Panc1 (cell line): ENCODE results near the gene PIGW. TPM values are rescaled to one million over a fixed set of nuclear protein-coding genes. Genes with fewer than 3 reads are reported as not detected.

Experiments
- ATAC-seq: fragments of 200-7000 bp; cut with Tn5 transposase; 2 replicates; pipeline ENCODE4 v1.9.1; 2020; ENCODE audit warnings: mild to moderate bottlenecking, moderate library complexity
- BruUV-seq: library from RNA; stranded (reverse); fragments of 400-500 nt; replicated peaks from 2 replicates; lab custom pipeline; 2021; lab: Mats Ljungman, UMichigan
- CTCF ChIA-PET: fragments of 300-600 bp; sonication (Branson Sonifier 250); formaldehyde crosslinking; loops from one replicate; lab custom pipeline; 2022; ENCODE audit warnings: antibody characterized with exemption; lab: Charles Lee
- POLR2A ChIA-PET: fragments of 300-600 bp; sonication (Branson Sonifier 250); formaldehyde crosslinking; loops from one replicate; lab custom pipeline; 2022; ENCODE audit warnings: antibody characterized with exemption; lab: Charles Lee
- DNase-seq: peaks from one replicate; pipeline ENCODE4 v3.0.0-alpha.2; 2010; ENCODE audit warnings: low read depth, low spot score
- H3K27ac ChIP-seq: 2 replicates; pipeline ENCODE4 v1.5.1; 2011; ENCODE audit warnings: mild to moderate bottlenecking, low read length, inconsistent platforms
- H3K27me3 ChIP-seq: fragments of 200-500 bp; sonication (Bioruptor generic); 2 replicates; pipeline ENCODE4 v1.6.0; 2014; ENCODE audit warnings: low read length, inconsistent platforms; ENCODE audit not compliant: control insufficient read depth, insufficient read depth
- H3K36me3 ChIP-seq: fragments of 200-500 bp; sonication (Bioruptor generic); 2 replicates; pipeline ENCODE4 v1.5.1; 2014; ENCODE audit warnings: inconsistent platforms, mild to moderate bottlenecking, low read length, moderate library complexity; ENCODE audit not compliant: control insufficient read depth, insufficient read depth
- H3K4me1 ChIP-seq: 2 replicates; pipeline ENCODE4 v1.5.1; 2011; ENCODE audit warnings: inconsistent platforms, mild to moderate bottlenecking, low read length, moderate library complexity; ENCODE audit not compliant: control insufficient read depth, insufficient read depth
- H3K4me3 ChIP-seq, 2 experiments: 2 replicates each; pipeline ENCODE4 v1.5.1; 2011 to 2012; ENCODE audit warnings: low read depth in 2 of 2, low read length in 2 of 2, mild to moderate bottlenecking in 2 of 2, inconsistent platforms in 1 of 2, moderate library complexity in 1 of 2
- H3K9me3 ChIP-seq: fragments of 200-500 bp; sonication (Bioruptor generic); 2 replicates; pipeline ENCODE4 v1.5.1; 2014; ENCODE audit warnings: low read depth, mild to moderate bottlenecking, inconsistent platforms, low read length, moderate library complexity; ENCODE audit not compliant: control insufficient read depth, insufficient read depth
- POLR2AphosphoS5 ChIP-seq: IDR thresholded peaks from 2 replicates; pipeline ENCODE4 v1.6.1; 2012; ENCODE audit warnings: mild to moderate bottlenecking, low read depth, low read length, moderate library complexity
- SIN3A ChIP-seq: IDR thresholded peaks from 2 replicates; pipeline ENCODE4 v1.6.1; 2012; ENCODE audit warnings: low read depth, mild to moderate bottlenecking, low read length, moderate library complexity, borderline replicate concordance; ENCODE audit not compliant: insufficient read depth
- TCF7L2 ChIP-seq: IDR thresholded peaks from 2 replicates; pipeline ENCODE4 v1.6.1; 2011; ENCODE audit warnings: mild to moderate bottlenecking, low read depth, low read length, inconsistent platforms
- in situ Hi-C: cut with HindIII; loops from 2 replicates; pipeline ENCODE4 v1.10.0; 2016; ENCODE audit warnings: low sequenced_read_pairs, low pct_unique_long_range_greater_than_20kb
- intact Hi-C: fragments of 100-400 bp; cut with micrococcal nuclease; formaldehyde crosslinking; loops from one replicate; pipeline ENCODE4 v1.10.0; 2022; ENCODE audit not compliant: unreplicated experiment
- total RNA-seq: library from RNA; stranded (reverse); gene quantifications from one replicate; pipeline ENCODE4 v1.2.1, GENCODE V29; 2021; ENCODE audit not compliant: unreplicated experiment
- TF ChIP-seq, protein P1 (sequence below), 2 experiments: IDR thresholded peaks; 2 replicates each; pipeline ENCODE4 v1.6.1; 2011 to 2012; ENCODE audit warnings: low read depth in 2 of 2, control low read depth in 1 of 2, low read length in 1 of 2, mild to moderate bottlenecking in 1 of 2, moderate library complexity in 1 of 2; ENCODE audit not compliant: insufficient read depth in 1 of 2
- TF ChIP-seq, protein P2 (sequence below): fragments of 450-650 bp; IDR thresholded peaks from 2 replicates; pipeline ENCODE4 v1.5.1; 2017; ENCODE audit warnings: mild to moderate bottlenecking

The PIGW gene
- total RNA-seq, 1 experiment from 2014 or later = 16.2 TPM

DNA sequence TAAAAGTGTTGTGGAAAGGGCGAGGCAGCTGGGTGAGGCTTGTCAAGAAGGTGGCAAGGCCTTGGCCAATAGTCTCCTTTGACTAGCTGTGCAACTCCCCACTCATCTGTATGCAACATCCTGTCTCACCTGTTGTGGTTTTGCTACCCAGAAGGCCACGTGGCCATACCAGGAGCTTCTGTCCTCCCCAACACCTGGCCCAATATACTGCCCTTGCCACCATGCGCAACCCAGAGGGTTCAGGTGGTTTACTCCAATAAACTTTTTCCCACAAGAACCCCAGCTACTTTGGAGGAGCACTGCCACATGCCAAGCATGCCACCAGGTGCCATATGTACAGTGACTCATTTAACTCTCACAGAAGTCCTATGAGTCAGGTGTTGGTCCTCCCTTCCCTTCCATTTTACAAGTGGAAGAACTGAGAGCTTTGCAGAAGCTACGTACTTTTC, 10.3 kb upstream of the PIGW start:
- Histone ChIP-seq H3K36me3 (peaks cover 10% of the 10 kb centered on the region), H3K9me3 (no peaks in the 10 kb centered on the region), H3K27me3 (no peaks in the 10 kb centered on the region), H3K4me1 (no peaks in the 10 kb centered on the region), H3K27ac (no peak overlapping the region), H3K4me3 (no peak overlapping the region)
- intact Hi-C loops (no loop called here), in situ Hi-C loops (no loop called here)
- TF ChIP-seq, protein P1, sequence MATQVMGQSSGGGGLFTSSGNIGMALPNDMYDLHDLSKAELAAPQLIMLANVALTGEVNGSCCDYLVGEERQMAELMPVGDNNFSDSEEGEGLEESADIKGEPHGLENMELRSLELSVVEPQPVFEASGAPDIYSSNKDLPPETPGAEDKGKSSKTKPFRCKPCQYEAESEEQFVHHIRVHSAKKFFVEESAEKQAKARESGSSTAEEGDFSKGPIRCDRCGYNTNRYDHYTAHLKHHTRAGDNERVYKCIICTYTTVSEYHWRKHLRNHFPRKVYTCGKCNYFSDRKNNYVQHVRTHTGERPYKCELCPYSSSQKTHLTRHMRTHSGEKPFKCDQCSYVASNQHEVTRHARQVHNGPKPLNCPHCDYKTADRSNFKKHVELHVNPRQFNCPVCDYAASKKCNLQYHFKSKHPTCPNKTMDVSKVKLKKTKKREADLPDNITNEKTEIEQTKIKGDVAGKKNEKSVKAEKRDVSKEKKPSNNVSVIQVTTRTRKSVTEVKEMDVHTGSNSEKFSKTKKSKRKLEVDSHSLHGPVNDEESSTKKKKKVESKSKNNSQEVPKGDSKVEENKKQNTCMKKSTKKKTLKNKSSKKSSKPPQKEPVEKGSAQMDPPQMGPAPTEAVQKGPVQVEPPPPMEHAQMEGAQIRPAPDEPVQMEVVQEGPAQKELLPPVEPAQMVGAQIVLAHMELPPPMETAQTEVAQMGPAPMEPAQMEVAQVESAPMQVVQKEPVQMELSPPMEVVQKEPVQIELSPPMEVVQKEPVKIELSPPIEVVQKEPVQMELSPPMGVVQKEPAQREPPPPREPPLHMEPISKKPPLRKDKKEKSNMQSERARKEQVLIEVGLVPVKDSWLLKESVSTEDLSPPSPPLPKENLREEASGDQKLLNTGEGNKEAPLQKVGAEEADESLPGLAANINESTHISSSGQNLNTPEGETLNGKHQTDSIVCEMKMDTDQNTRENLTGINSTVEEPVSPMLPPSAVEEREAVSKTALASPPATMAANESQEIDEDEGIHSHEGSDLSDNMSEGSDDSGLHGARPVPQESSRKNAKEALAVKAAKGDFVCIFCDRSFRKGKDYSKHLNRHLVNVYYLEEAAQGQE (IDR thresholded peaks at IDR 0.05; ENCODE audit: insufficient read depth in 1 of 2, low read depth in 2 of 2, low read length in 1 of 2) = no peak
- TF ChIP-seq SIN3A (no peak), POLR2AphosphoS5 (no peak)
- no TSS peak for BruUV-seq
- ChIA-PET CTCF (no interaction called here), POLR2A (no interaction called here)
- ATAC-seq (no peak), DNase-seq (no peak)

DNA sequence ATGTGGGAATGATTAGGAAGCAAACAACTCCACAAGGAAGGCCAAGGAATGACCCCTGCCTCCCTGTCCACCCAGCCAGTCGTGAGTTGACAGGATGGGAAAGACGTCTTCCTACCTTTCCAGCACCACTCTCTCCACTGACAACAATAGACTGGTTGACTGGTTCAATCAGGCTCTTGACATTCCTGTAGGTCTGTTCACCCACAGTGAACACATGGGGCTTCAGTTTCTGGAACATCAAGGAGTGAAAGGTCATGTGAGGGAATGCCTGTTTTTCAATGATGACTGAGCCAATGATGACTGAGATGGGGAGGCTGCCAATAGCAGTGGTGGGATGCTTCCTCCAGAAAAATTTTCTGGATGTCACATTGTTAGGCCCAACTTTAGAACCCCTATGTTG, 9.7 kb upstream of the PIGW start:
- ATAC-seq (no peak), DNase-seq (no peak)
- ChIA-PET CTCF (no interaction called here), POLR2A (no interaction called here)
- no peaks in the 10 kb centered on the region for H3K9me3 ChIP-seq
- no peaks in the 10 kb centered on the region for H3K4me1 ChIP-seq
- H3K36me3 ChIP-seq = peaks cover 7% of the 10 kb centered on the region
- in situ Hi-C loops = no loop called here
- BruUV-seq = no TSS peak
- TF ChIP-seq TCF7L2 = no peak
- no peak for TF ChIP-seq POLR2AphosphoS5
- TF ChIP-seq, protein P2, sequence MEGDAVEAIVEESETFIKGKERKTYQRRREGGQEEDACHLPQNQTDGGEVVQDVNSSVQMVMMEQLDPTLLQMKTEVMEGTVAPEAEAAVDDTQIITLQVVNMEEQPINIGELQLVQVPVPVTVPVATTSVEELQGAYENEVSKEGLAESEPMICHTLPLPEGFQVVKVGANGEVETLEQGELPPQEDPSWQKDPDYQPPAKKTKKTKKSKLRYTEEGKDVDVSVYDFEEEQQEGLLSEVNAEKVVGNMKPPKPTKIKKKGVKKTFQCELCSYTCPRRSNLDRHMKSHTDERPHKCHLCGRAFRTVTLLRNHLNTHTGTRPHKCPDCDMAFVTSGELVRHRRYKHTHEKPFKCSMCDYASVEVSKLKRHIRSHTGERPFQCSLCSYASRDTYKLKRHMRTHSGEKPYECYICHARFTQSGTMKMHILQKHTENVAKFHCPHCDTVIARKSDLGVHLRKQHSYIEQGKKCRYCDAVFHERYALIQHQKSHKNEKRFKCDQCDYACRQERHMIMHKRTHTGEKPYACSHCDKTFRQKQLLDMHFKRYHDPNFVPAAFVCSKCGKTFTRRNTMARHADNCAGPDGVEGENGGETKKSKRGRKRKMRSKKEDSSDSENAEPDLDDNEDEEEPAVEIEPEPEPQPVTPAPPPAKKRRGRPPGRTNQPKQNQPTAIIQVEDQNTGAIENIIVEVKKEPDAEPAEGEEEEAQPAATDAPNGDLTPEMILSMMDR = no peak
- TF ChIP-seq, protein P1 (IDR thresholded peaks at IDR 0.05; ENCODE audit: insufficient read depth in 1 of 2, low read depth in 2 of 2, low read length in 1 of 2) = no peak
- no peak for TF ChIP-seq SIN3A
- intact Hi-C loops = no loop called here
- no peaks in the 10 kb centered on the region for H3K27me3 ChIP-seq
- H3K27ac ChIP-seq = no peak overlapping the region
- no peak overlapping the region for H3K4me3 ChIP-seq
